GM18526 (cell line): ENCODE results near the gene LRP1B.

Experiments used
- POLR2A ChIP-seq: IDR thresholded peaks from 3 replicates; pipeline ENCODE4 v1.6.1; 2011; ENCODE audit not compliant: insufficient read length; ENCODE audit errors: extremely low read depth

Gene LRP1B

GRCh38 chr2:140876015-140876414 lies 1254.8 kb downstream of the LRP1B start:
- TF ChIP-seq POLR2A: no peak

DNA sequence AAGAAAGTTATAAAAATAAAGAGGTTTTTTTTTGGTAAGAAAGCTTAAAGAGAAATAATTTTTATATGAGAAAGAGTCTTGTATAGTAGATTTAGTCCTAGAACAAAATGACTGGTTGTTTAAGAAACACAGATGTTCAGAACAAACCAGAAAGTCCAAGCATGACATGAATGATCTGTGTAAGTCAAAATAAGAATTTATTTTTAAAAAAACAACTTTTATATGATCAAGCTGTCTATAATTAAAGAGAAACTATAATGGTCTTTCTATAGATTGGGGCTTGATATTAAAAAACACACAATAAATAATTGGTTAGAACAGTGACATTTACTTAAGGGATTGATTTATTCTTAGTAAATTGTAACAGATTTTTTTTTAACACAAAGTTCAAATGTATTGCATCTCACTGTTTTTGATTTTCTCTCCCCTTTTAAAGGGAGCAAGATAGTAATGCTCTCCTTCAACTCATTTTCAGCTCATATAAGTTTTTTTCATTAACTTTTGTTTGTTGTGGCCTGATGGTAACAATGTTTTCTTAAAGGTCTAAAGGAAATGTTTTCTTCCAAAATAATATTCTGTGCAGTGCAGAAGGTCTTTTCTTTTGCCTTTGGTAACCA lies 1256.8 kb downstream of the LRP1B start:
- TF ChIP-seq POLR2A: no peak

- no peak for TF ChIP-seq POLR2A
These were observed 1260.9 kb downstream of the LRP1B start for GRCh38 chr2:140869925-140870324.

GRCh38 chr2:140869107-140869506 lies 1261.7 kb downstream of the LRP1B start:
- TF ChIP-seq POLR2A: no peak

- TF ChIP-seq POLR2A: no peak
These were observed 1265.0 kb downstream of the LRP1B start for GRCh38 chr2:140865837-140866236.

DNA sequence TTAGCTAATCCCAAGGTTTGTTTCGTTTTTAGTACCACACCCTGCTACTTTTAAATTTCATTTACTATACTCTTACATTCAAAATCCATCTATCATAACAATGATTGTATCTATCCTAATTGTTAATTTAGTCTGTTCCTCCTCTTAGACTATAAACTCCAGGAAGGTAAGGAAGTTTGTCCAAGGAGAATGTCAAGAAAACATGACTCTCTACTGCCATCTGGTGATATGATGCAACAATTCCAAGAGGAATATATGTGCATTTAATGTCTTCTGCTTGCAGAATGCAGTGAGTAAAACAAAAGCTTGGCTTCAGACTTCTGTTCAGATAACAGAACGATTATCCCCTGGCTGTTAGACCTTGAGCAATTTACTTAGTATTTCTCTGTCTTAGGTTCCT lies 1267.1 kb downstream of the LRP1B start:
- no peak for TF ChIP-seq POLR2A

GRCh38 chr2:140862181-140862580 lies 1268.6 kb downstream of the LRP1B start:
- TF ChIP-seq POLR2A: no peak

GRCh38 chr2:140861666-140862065 lies 1269.2 kb downstream of the LRP1B start:
- no peak for TF ChIP-seq POLR2A

DNA sequence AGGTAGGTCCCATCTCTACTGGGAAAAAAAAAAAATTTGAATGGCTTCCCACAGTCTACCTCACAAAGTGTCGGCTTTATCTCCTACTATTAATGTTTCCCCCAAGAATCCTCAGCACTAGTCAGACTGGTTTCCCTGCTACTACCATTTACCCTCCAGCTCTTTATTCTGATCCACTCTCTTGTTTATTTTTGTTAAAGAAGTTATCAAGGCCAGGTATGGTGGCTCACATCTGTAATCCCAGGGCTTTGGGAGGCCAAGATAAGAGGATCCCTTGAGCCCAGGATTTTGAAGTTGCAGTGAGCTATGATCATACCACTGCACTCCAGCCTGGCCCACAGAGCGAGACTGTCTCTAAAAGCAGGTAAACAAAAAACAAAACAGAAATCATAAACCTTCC lies 1275.3 kb downstream of the LRP1B start:
- TF ChIP-seq POLR2A: no peak

DNA sequence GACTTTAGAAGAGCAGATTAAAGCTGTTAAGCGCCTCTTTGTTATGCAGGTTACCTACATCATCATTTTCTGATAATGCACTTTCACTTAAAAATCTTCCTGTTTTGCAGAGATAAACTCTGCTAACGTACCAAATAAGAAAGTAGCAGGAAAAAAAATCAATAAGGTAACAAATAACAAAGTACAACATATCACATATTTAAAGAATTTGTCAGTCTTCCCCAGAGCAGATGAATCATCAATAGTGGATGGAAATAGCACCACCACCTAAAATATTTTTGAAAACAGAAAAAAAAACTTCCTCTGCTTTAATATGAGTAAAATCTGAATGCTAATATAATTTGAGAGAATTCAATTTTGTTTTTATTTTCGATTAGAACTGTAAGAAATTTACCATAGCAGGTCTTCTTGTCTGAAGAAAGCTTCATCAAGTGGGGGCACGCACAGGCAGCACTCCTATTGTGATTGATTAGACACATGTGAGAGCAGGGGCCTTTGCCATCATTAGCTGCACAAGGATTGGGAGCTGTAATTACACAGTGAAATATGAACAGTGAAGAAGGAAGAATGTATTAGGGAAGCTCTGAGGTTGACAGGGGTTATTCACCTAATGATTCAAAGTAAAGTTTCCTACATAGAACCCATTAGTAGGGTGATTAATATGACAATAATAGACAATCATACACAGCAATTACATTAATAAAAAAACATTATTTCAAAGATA lies 1279.4 kb downstream of the LRP1B start:
- no peak for TF ChIP-seq POLR2A

DNA sequence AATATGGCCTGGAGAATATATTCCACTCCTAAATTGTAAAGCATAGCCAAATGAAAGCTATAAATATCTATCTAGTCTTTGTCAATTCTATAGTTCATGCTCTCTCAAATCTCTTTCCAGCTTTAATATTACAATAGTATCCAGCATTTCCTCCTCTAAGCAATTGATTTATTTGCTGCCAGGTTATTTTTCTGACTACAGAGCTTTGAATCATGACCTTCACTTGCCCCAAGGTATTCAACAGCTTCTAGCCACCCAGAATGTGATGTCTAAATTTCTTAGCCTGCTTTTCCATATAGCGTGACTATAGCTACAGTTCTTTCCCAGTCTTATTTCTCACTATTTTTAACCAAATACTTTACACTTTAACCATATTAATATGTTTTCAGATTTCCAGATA lies 1287.6 kb downstream of the LRP1B start:
- no peak for TF ChIP-seq POLR2A

GRCh38 chr2:140842110-140842509 lies 1288.7 kb downstream of the LRP1B start:
- no peak for TF ChIP-seq POLR2A

DNA sequence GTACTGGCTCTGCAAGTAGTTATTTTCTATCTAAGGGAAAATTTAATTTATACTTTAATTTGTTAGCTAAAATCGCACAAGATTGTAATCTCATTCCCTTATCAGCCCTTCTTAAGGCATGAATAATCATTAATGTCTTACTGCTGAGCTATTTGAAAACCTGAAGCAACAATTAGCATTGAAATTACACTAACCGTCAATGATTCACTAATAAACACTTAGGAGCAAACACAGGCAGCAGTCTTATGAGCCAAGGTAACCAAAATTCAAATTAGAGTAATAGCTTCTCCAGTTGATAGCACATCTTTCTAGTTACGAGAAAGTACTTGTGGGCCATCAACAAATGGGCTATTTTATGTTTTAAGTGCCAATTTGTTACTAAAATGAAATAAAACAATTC lies 1289.7 kb downstream of the LRP1B start:
- no peak for TF ChIP-seq POLR2A

GRCh38 chr2:140836826-140837225 lies 1294.0 kb downstream of the LRP1B start:
- TF ChIP-seq POLR2A: no peak

DNA sequence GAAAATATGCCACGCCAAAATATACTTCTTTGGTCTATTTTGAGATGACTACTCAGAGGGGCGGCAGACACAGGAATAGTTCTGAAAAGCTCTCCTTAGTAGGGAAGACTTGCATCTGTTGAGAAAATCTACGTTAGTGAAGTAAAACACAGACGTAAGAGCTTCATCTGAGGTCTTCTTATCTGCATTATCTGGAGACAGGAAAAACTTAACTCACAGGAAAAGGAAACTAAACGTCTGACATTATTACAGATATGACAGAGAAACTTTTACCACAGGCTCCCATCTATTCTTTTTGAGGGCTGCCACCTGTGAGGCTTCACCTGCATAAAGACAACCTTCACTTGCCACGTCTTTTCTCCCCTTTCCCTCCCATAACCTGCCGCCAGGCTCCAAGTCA lies 1295.7 kb downstream of the LRP1B start:
- no peak for TF ChIP-seq POLR2A

DNA sequence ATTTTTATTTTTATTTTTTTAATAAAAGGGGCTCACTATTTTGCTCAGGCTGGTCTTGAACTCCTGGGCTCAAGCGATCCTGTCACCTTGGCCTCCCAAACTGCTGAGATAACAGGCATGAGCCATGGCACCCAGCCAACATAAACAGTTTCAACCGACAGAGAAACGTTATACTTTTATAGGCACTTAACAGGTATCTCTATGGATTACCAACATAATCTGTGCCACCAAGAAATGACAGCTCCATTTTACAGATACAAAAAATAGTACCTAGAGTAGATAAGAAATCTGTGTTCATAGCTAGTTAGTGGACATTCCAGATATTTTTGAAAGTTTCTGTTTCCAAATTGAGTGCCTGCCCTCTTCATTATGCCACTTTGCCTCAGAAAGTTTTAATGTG lies 1316.7 kb downstream of the LRP1B start:
- TF ChIP-seq POLR2A: no peak

DNA sequence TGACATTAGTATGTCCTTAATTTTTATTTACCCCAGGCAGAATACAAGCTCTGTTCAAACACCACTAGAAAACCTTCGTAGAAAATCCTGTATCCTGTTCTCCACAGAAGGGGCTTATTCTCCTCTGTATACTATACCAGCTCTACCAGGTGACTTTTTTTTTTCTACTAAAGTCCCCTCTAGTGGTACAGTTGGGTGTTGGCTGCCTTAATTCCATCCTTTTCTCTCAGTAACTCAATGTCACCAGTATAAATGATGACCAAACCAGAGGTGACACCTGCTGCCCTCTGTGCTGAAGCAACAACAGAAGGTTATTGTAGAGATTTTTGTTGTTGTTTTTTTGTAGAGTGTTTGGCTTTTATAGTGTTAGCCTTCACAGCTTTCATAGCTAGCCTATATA lies 1322.0 kb downstream of the LRP1B start:
- no peak for TF ChIP-seq POLR2A
